Astrocyte of the cerebellum (primary cell): Measurements from ENCODE around the gene SP7.
"Not testable (repeated sequence)": the region's sequence is repeated elsewhere in the genome, so short reads cannot be mapped to it uniquely, and the experiment has no call there.

Experiments used
- DNase-seq: peaks from one replicate; pipeline ENCODE4 v3.0.0-alpha.2; 2011; ENCODE audit warnings: low read depth
- H3K4me3 ChIP-seq: 2 replicates; pipeline ENCODE4 v1.5.1; 2011; ENCODE audit warnings: mild to moderate bottlenecking, low read depth, low read length, moderate library complexity
- in situ Hi-C: cut with HindIII; loops from 2 replicates; pipeline ENCODE4 v1.10.0; 2017; ENCODE audit warnings: low sequenced_read_pairs
- TF ChIP-seq, protein P1 (sequence below): IDR thresholded peaks from 2 replicates; pipeline ENCODE4 v1.5.1; 2012; ENCODE audit warnings: low read length, low read depth, moderate library complexity, mild to moderate bottlenecking; ENCODE audit errors: missing control alignments

The SP7 gene

GRCh38 chr12:53379389-53380103, 43.4 kb upstream of the SP7 start:
- TF ChIP-seq, protein P1, sequence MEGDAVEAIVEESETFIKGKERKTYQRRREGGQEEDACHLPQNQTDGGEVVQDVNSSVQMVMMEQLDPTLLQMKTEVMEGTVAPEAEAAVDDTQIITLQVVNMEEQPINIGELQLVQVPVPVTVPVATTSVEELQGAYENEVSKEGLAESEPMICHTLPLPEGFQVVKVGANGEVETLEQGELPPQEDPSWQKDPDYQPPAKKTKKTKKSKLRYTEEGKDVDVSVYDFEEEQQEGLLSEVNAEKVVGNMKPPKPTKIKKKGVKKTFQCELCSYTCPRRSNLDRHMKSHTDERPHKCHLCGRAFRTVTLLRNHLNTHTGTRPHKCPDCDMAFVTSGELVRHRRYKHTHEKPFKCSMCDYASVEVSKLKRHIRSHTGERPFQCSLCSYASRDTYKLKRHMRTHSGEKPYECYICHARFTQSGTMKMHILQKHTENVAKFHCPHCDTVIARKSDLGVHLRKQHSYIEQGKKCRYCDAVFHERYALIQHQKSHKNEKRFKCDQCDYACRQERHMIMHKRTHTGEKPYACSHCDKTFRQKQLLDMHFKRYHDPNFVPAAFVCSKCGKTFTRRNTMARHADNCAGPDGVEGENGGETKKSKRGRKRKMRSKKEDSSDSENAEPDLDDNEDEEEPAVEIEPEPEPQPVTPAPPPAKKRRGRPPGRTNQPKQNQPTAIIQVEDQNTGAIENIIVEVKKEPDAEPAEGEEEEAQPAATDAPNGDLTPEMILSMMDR = no peak
- peak overlapping the region; percentile 49 for H3K4me3 ChIP-seq
- in situ Hi-C loops = no loop called here
- DNase-seq = peak; percentile 100

GRCh38 chr12:53378724-53379388, 42.7 kb upstream of the SP7 start:
- DNase-seq = no peak
- in situ Hi-C loops = no loop called here
- TF ChIP-seq, protein P1 = no peak
- H3K4me3 ChIP-seq = peak overlapping the region; percentile 42

- in situ Hi-C loops = no loop called here
- DNase-seq = no peak
- TF ChIP-seq, protein P1 = no peak
- H3K4me3 ChIP-seq = no peak overlapping the region
These were observed 42.1 kb upstream of the SP7 start for GRCh38 chr12:53378222-53378621.

GRCh38 chr12:53376747-53377146, 40.6 kb upstream of the SP7 start:
- no peak overlapping the region for H3K4me3 ChIP-seq
- in situ Hi-C loops = no loop called here
- no peak for DNase-seq
- TF ChIP-seq, protein P1 = no peak

GRCh38 chr12:53374277-53374676, 38.1 kb upstream of the SP7 start:
- H3K4me3 ChIP-seq, in situ Hi-C loops: not testable (repeated sequence)

DNA sequence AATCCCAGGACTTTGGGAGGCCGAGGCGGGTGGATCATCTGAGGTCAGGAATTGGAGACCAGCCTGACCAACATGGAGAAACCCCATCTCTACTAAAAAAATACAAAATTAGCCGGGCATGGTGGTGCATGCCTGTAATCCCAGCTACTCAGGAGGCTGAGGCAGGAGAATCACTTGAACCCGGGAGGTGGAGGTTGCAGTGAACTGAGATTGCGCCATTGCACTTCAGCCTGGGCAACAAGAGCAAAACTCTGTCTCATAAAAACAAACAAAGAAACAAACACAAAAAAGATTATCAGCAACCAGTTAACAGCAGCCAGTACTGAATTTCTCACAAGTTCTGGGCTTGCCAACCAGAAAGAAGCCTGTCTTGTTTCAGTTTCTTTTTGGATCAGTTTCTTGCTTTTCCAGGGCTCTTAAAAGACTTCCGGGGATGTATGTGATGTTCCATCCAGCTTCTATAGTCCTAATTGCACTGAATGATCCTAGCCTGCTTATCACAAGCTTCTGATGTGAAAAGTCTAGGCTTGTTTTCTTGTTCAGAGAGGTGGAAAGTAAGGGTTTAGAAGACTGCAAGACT, 37.5 kb upstream of the SP7 start:
- in situ Hi-C loops, H3K4me3 ChIP-seq, DNase-seq: not testable (repeated sequence)

More at GRCh38 chr12:53374277-53374676, 38.1 kb upstream of the SP7 start:
- not testable (repeated sequence) for DNase-seq

DNA sequence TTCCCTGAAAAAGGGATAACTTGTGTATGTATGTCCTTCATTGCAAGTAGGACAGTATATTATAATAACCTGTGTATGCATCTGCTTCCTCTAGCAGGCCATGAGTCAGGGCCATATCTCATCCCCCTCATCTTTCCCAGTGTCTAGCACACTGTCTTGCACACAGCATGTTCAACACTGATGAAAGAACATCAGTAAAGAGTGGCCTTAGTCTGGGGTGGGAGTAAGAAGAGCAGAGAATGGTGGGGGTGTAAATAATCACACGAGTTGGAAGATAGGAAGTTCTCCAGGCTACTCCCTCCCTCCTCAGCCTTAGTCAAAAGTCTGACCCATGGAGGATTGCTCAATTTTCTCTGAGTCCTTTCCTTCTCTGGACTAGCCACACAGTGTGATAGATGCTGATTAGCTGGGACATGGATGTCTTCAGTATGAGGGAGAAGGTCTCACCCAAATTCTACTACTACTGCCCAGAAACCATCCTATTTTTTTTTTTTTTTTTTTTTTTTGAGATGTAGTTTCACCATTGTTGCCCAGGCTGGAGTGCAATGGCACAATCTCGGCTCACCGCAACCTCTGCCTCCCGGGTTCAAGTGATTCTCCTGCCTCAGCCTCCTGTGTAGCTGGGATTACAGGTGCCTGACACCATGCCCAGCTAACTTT, 29.2 kb upstream of the SP7 start:
- no peak overlapping the region for H3K4me3 ChIP-seq
- TF ChIP-seq, protein P1 = no peak
- no peak for DNase-seq
- in situ Hi-C loops = no loop called here

- DNase-seq, H3K4me3 ChIP-seq, in situ Hi-C loops: not testable (repeated sequence)
These were observed 25.5 kb upstream of the SP7 start for GRCh38 chr12:53361638-53362037.
